ENCODE measurements around the gene ADGRV1. TPM values are rescaled to one million over a fixed set of nuclear protein-coding genes. Genes with fewer than 3 reads are reported as not detected.
A peak's percentile ranks its signal among the peaks of the same experiment; 100 is the strongest.

The ADGRV1 gene
- polyA plus RNA-seq, 1 of the 3 experiments (the other 2 are of a cell fraction) = 0.23 TPM

DNA sequence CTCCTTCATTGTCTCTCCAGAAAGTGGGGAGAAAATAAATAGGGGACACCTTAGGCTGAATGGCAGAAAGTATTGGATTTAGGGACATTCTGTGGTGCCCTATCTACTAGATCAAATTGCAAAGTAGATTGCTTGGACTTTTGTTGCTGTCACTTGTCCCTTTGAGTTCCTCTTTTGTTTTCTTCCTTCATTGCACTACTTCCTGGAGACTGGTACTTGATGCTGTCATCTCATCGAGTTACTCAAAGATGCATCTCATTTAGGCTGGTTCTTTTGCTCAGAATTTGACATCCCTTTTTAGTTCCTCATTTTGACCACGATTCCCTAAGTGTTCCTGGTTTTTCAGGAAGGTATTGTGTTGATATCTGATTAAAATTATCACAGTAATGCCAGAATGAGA lies 137.6 kb downstream of the ADGRV1 start:
- Histone ChIP-seq H3K4me1 (ENCODE audit: control insufficient read depth in 1 of 2, insufficient read depth in 2 of 2, low read depth in 1 of 2, low read length in 1 of 2) (peaks cover 0 to 3% of the 10 kb centered on the region in 2 experiments; a peak in 2 of 4 replicates), H3K9me2 (no peaks in the 10 kb centered on the region), H3K27me3 (ENCODE audit: insufficient read depth) (no peaks in the 10 kb centered on the region), H3K36me3 (replicated peaks in 1 of 2; ENCODE audit: control insufficient read depth in 1 of 2, insufficient read depth in 2 of 2, low read length in 1 of 2) (no peaks in the 10 kb centered on the region), H3K4me3 (ENCODE audit: low read depth in 2 of 2, low read length in 1 of 2) (no peak overlapping the region), H2AFZ (ENCODE audit: low read depth) (no peak overlapping the region), H4K20me1 (ENCODE audit: insufficient read depth) (no peaks in the 10 kb centered on the region), H3K27ac (ENCODE audit: low read depth in 2 of 2, low read length in 1 of 2) (no peak overlapping the region), H3F3A (replicated peaks; ENCODE audit: insufficient read depth) (no peaks in the 10 kb centered on the region), H3K4me2 (no peak overlapping the region), H3K79me2 (ENCODE audit: insufficient read depth) (no peaks in the 10 kb centered on the region), H3K9ac (no peak overlapping the region), H3K9me3 (no peaks in the 10 kb centered on the region)
- DNase-seq = no peak
- CTCF ChIA-PET = no interaction called here
- no peak for TF ChIP-seq CHD2 (IDR thresholded peaks at IDR 0.05; ENCODE audit: low read length, partially characterized antibody)
- TF ChIP-seq POLR2AphosphoS5 (IDR thresholded peaks at IDR 0.05; ENCODE audit: low read depth, low read length) = no peak
- no peak for TF ChIP-seq ELF1 (IDR thresholded peaks at IDR 0.05)
- WGBS (ENCODE audit: low lambda C conversion rate) = 5% methylated on average over 2 of the region's 2 CpGs
- POLR2A ChIA-PET = no interaction called here

GRCh38 chr5:90700299-90700698 lies 141.7 kb downstream of the ADGRV1 start:
- H3K4me3 ChIP-seq (ENCODE audit: low read depth in 2 of 2, low read length in 1 of 2) = no peak overlapping the region
- ChIA-PET CTCF (interaction anchor here (1.0 to 2.1 kb wide), 4 partner anchors 8 to 83 kb away, joined by 3 to 9 read pairs (median 4); no protein-coding TSS in a partner anchor), POLR2A (no interaction called here)
- H3K9ac ChIP-seq = no peak overlapping the region
- H2AFZ ChIP-seq (ENCODE audit: low read depth) = no peak overlapping the region
- no peaks in the 10 kb centered on the region for H3K9me2 ChIP-seq
- peaks cover 0 to 3% of the 10 kb centered on the region in 2 experiments; a peak in 2 of 4 replicates for H3K4me1 ChIP-seq (ENCODE audit: control insufficient read depth in 1 of 2, insufficient read depth in 2 of 2, low read depth in 1 of 2, low read length in 1 of 2)
- H3K36me3 ChIP-seq (replicated peaks in 1 of 2; ENCODE audit: control insufficient read depth in 1 of 2, insufficient read depth in 2 of 2, low read length in 1 of 2) = no peaks in the 10 kb centered on the region
- H4K20me1 ChIP-seq (ENCODE audit: insufficient read depth) = no peaks in the 10 kb centered on the region
- no peak for DNase-seq
- TF ChIP-seq EZH2phosphoT487 (IDR thresholded peaks at IDR 0.05; ENCODE audit: borderline replicate concordance, low read depth) = no peak
- TF ChIP-seq, protein P1, sequence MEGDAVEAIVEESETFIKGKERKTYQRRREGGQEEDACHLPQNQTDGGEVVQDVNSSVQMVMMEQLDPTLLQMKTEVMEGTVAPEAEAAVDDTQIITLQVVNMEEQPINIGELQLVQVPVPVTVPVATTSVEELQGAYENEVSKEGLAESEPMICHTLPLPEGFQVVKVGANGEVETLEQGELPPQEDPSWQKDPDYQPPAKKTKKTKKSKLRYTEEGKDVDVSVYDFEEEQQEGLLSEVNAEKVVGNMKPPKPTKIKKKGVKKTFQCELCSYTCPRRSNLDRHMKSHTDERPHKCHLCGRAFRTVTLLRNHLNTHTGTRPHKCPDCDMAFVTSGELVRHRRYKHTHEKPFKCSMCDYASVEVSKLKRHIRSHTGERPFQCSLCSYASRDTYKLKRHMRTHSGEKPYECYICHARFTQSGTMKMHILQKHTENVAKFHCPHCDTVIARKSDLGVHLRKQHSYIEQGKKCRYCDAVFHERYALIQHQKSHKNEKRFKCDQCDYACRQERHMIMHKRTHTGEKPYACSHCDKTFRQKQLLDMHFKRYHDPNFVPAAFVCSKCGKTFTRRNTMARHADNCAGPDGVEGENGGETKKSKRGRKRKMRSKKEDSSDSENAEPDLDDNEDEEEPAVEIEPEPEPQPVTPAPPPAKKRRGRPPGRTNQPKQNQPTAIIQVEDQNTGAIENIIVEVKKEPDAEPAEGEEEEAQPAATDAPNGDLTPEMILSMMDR (IDR thresholded peaks at IDR 0.05) = no peak
- no peak for TF ChIP-seq ELF1 (IDR thresholded peaks at IDR 0.05)
- TF ChIP-seq RAD21 (IDR thresholded peaks at IDR 0.05; ENCODE audit: low read length) = no peak
- no peak for TF ChIP-seq TCF12 (IDR thresholded peaks at IDR 0.05)
- TF ChIP-seq FOXJ3 (CRISPR knock-in tag; IDR thresholded peaks at IDR 0.05) = no peak
- TF ChIP-seq MEF2A (IDR thresholded peaks at IDR 0.05; ENCODE audit: borderline replicate concordance, low read depth) = no peak
- no peak for TF ChIP-seq ZBTB33 (IDR thresholded peaks at IDR 0.05; ENCODE audit: borderline replicate concordance, low read depth)
- no peak for TF ChIP-seq JUND (IDR thresholded peaks at IDR 0.05)
- TF ChIP-seq, protein P2, sequence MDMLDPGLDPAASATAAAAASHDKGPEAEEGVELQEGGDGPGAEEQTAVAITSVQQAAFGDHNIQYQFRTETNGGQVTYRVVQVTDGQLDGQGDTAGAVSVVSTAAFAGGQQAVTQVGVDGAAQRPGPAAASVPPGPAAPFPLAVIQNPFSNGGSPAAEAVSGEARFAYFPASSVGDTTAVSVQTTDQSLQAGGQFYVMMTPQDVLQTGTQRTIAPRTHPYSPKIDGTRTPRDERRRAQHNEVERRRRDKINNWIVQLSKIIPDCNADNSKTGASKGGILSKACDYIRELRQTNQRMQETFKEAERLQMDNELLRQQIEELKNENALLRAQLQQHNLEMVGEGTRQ (IDR thresholded peaks at IDR 0.05; ENCODE audit: borderline replicate concordance, low read depth, low read length) = no peak
- no peak for TF ChIP-seq NFIC (IDR thresholded peaks at IDR 0.05; ENCODE audit: borderline replicate concordance)
- H3K27me3 ChIP-seq (ENCODE audit: insufficient read depth) = no peaks in the 10 kb centered on the region
- H3K9me3 ChIP-seq = no peaks in the 10 kb centered on the region
- WGBS (ENCODE audit: low lambda C conversion rate) = 38% methylated on average over 2 of the region's 2 CpGs
- H3K27ac ChIP-seq (ENCODE audit: low read depth in 2 of 2, low read length in 1 of 2) = peak overlapping the region in 1 of 2 experiments; percentile 50; a peak in 2 of 4 replicates
- no peaks in the 10 kb centered on the region for H3F3A ChIP-seq (replicated peaks; ENCODE audit: insufficient read depth)
- H3K79me2 ChIP-seq (ENCODE audit: insufficient read depth) = no peaks in the 10 kb centered on the region
- H3K4me2 ChIP-seq = no peak overlapping the region

Data from SK-N-SH (cell line).